Sigmoid colon (tissue), 4 donors: ENCODE measurements around the gene ATP9A.

Experiments
- POLR2A ChIP-seq, 2 donors: fragments of 450-650 bp; IDR thresholded peaks; one replicate each; pipeline ENCODE4 v1.6.1; 2016; ENCODE audit warnings: antibody characterized with exemption in 2 of 2, mild to moderate bottlenecking in 2 of 2, moderate library complexity in 2 of 2
- POLR2AphosphoS5 ChIP-seq, 4 donors: sonication (generic); formaldehyde crosslinking; IDR thresholded peaks; one replicate each; pipeline ENCODE4 v1.6.1; 2017; ENCODE audit warnings: antibody characterized with exemption in 4 of 4
- TF ChIP-seq, protein P1 (sequence below), 4 experiments: fragments of 450-650 bp in 3 of 4; fragments of 200-600 bp in 1 of 4; IDR thresholded peaks; one replicate each; pipeline ENCODE4 v1.5.1; 2016 to 2019; ENCODE audit warnings: antibody characterized with exemption in 4 of 4, mild to moderate bottlenecking in 3 of 4, moderate library complexity in 2 of 4

DNA sequence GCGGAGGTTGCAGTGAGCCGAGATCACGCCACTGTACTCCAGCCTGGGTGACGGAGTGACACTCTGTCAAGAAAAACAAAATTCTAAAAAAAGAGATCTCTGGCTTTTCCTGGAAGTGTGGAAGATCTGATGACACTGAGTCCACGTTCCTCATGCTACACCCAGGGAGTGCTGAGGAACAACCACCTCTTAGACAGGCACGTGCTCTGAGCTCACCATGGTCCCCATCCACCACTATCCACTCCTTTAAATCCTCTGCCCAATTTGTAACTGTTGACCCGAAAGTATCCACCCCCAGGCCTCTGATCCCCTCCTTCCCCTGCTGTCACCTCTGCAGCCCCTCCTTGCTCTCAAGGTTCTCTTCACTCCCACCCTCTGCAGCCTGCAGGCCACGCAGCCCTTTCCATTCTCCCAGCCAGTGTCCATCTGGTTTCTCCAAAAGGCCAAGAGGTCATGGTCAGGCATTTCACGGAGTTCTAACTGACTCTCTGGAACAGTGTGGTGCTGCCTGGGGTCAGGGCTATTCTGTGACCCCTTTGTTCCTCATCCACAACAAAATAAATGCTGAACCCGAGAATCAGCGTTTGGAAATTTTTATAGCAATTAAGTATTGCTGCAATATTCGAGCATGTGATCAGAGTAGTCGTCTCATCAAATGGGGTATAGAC is 88.8 kb downstream of the ATP9A start:
- TF ChIP-seq, protein P1, sequence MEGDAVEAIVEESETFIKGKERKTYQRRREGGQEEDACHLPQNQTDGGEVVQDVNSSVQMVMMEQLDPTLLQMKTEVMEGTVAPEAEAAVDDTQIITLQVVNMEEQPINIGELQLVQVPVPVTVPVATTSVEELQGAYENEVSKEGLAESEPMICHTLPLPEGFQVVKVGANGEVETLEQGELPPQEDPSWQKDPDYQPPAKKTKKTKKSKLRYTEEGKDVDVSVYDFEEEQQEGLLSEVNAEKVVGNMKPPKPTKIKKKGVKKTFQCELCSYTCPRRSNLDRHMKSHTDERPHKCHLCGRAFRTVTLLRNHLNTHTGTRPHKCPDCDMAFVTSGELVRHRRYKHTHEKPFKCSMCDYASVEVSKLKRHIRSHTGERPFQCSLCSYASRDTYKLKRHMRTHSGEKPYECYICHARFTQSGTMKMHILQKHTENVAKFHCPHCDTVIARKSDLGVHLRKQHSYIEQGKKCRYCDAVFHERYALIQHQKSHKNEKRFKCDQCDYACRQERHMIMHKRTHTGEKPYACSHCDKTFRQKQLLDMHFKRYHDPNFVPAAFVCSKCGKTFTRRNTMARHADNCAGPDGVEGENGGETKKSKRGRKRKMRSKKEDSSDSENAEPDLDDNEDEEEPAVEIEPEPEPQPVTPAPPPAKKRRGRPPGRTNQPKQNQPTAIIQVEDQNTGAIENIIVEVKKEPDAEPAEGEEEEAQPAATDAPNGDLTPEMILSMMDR (IDR thresholded peaks at IDR 0.05), result no peak
- TF ChIP-seq POLR2AphosphoS5 (IDR thresholded peaks at IDR 0.05) (no peak), POLR2A (IDR thresholded peaks at IDR 0.05) (no peak)
